NCI-H146 treated with DMSO at 0.1 percent for 48 hours (cell line): ENCODE measurements around the gene BIRC7.

ENCODE experiments used
- DNase-seq: peaks from one replicate; lab custom pipeline; 2025; ENCODE audit not compliant: unreplicated experiment; lab: John Stamatoyannopoulos, UW

The BIRC7 gene

GRCh38 chr20:63224412-63225081 lies 11.2 kb upstream of the BIRC7 start:
- peak; percentile 33 for DNase-seq

GRCh38 chr20:63225082-63225454 lies 10.6 kb upstream of the BIRC7 start:
- no peak for DNase-seq

- DNase-seq = no peak
These were observed 9.4 kb upstream of the BIRC7 start for GRCh38 chr20:63226042-63226943.

DNA sequence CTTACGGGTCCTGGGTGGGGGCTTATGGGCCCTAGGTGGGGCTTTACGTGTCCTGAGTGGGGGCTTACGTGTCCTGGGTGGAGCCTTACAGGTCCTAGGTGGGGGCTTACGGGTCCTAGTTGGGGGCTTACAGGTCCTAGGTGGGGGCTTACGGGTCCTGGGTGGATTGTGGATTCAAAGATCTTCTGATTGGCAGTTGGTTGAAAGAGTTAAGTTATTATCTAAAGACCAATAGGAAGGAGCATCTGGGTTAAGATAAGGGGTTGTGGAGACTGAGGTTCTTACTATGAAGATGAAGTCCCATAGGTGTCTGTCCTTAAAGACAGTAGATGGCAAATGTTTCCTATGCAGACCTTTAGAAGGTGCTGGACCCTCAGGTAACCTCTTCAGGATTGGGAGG lies 8.4 kb upstream of the BIRC7 start:
- no peak for DNase-seq

- DNase-seq = no peak
These were observed 6.9 kb upstream of the BIRC7 start for GRCh38 chr20:63228806-63229205.

GRCh38 chr20:63230800-63231268 lies 4.9 kb upstream of the BIRC7 start:
- peak; percentile 36 for DNase-seq

DNA sequence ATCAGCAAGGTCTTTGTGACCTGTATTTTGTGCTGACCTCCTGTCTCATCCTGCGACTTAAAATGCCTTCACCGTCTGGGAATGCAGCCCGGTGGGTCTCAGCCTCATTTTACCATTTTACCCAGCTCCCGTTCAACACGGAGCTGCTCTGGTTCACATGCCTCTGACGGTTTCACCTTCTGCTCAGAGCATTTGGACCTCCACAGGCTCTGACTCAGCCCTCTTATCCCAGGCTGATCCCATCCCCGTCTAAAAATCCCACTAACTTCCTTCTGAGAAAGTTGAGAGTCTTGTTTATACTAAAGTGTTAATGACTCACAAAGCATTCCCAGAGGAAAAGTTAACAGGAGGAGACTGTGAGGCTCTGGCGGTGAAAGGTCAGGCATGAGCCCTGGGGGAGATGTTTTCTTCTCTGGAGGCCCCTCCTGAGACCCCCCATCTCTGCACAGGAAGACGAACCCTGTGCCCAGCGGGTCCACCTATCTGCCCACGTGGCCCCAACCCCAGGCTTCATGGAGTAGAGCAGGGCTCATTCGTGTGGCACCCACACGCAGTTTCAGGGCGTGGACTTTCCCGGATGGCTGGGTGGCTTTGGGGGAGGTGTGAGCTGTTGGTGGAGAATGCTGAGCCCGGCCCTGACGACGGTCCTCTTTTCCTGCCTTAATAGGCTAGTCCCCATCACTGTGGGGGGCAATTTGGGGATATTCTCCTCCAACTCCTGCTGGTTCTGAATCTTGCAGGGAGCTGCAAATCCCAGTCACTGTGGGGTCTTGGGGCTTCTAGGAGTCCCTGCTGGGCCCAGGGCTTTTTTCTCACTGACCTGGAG lies 3.3 kb upstream of the BIRC7 start:
- no peak for DNase-seq

DNA sequence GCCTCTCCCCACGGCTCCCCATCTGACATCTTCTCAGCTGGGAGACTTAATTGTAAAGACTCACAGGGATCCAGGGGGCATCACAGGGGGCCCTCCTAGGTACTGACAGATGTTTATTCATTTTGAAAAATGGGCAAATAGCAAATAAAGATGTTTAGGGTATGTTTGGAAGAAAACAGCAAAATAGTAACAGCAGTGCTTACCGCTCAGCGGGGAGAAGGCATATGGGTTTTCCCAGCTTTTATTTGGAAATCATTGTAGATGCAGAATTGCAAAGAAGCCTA lies 2.7 kb upstream of the BIRC7 start:
- DNase-seq = no peak

DNA sequence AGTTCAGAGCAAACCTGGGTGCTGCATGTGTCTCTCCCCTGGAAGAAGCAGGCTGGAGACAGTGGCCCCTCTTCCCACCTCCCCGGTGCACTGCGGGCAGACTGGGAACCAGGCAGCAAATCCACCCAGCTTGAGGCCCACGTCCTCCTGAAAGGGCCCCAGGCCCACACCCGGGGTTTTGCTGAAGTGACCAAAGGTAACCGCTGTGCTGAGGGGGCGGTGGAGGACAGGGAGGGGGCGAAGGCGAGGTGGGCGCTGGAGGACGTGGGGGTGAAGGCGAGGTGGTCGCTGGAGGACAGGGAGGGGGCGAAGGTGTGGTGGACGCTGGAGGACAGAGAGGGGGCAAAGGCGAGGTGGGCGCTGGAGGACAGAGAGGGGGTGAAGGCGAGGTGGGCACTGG lies 1.8 kb upstream of the BIRC7 start:
- no peak for DNase-seq

DNA sequence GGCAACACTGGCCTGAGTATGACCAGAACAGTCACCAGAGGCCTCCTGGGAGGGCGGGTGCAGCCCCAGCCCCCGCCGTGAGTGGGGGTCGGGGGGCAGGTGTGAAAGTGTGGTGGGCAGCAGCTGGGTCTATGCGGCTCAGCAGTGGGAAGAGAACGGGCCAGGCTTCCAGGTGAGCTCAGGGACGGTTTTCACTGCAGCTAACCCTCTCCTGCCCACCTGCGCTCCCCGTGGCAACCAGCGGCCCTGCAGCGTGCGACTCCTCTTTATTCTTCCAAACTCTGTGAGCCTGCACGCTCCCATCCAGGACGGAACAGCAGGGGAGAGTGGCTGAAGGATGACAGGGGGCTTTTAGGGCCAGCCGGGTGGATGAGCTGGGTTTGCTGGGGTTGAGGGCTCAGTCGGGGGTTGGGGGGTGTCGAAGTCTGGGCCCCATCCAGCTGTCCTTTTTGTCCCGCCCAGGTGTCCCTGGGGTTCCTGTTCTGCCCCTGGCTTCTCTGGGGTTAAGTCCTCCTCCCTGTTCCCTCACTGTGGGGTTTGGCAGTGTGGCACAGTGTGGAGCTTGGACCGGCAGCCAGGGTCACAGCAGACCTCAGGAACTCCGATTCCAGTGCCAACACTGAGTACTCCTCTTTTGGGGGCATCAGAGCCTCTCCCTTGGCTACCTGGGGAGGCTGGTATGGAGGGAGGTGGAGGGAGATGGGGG lies 859 bp upstream of the BIRC7 start:
- DNase-seq = peak; percentile 19

- DNase-seq = no peak
These were observed 572 bp downstream of the BIRC7 start for GRCh38 chr20:63236116-63236837.

GRCh38 chr20:63238031-63238430 lies 2.3 kb downstream of the BIRC7 start:
- no peak for DNase-seq

DNA sequence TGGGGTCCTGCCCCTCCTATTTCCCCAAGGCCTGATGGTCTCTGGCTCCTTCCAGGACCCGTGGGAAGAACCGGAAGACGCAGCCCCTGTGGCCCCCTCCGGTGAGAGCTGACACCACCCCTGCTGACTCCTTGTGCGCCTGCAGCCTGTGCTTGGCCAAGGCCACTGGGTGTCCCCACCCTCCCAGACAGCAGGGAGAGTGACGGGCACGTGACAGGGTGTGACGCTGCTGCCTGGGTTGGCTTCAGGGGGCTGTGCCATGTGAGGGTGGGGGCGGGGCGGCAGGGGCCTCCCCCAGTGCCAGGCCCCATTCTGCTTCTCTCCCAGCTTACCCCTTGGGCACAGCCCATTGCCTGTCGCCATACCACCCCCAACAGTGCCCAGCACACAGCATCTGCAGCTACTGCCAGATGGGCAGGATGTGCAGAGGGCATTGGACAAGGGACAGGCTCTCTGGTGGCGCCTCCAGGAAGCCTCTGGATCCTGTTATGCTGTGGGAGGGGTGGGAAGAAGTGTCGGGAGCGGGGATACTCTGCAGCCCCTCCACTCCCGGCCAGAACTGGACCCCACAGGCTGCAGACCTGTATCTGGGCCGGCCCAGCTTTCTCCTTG lies 2.9 kb downstream of the BIRC7 start:
- no peak for DNase-seq

GRCh38 chr20:63239431-63239830 lies 3.7 kb downstream of the BIRC7 start:
- DNase-seq = no peak

DNA sequence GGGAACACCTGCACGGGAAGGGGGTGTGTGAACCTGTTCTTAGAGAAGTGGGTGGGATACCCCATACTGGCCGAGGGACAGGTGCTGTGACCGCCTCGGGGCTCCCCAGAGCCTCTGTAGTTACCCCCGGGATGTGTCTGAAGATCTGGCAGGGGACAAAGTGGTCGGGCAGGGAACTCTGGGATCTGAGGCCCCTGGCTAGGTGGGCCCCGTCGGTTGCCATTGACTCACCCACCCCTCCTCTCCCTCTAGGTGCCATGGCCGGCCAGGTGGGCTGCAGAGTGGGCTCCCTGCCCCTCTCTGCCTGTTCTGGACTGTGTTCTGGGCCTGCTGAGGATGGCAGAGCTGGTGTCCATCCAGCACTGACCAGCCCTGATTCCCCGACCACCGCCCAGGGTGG lies 4.3 kb downstream of the BIRC7 start:
- no peak for DNase-seq

DNA sequence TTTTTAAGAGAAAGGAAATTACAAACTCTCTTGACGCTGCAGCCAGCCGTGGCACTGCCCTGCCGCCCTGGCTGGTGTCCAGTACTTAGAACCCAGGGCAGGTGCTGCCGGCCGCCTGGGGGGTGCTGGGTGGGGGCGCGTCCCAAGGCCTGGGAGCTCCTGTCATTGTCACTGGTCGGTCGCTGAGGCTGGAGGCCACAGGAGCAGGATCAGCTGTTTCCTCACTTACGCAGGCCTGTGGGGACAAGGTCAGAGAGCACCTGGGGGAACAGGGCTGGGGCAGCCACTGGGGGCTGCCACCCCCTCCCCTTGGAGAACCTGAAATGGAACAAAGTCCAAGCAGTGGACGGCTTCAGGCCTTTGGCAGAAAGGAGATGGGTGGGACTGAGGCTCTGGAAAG lies 5.6 kb downstream of the BIRC7 start:
- DNase-seq = no peak

DNA sequence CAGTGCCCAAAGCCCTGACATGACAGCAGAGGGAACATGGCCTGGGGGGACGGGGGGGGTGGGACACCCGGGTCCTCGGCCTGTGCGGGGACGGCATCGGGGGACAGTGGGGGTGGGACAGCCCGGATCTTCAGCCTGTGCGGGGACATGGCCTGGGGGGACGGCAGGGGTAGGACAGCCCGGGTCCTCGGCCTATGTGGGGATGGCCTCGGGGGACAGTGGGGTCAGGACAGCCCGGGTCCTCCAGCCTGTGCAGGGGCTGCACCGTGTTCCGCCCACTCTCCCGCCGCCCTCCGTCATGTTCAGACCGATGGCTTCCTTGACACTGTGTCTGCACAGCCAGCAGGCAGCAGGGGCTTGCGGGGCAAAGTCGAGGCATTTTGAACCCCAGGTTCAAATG lies 7.0 kb downstream of the BIRC7 start:
- no peak for DNase-seq

DNA sequence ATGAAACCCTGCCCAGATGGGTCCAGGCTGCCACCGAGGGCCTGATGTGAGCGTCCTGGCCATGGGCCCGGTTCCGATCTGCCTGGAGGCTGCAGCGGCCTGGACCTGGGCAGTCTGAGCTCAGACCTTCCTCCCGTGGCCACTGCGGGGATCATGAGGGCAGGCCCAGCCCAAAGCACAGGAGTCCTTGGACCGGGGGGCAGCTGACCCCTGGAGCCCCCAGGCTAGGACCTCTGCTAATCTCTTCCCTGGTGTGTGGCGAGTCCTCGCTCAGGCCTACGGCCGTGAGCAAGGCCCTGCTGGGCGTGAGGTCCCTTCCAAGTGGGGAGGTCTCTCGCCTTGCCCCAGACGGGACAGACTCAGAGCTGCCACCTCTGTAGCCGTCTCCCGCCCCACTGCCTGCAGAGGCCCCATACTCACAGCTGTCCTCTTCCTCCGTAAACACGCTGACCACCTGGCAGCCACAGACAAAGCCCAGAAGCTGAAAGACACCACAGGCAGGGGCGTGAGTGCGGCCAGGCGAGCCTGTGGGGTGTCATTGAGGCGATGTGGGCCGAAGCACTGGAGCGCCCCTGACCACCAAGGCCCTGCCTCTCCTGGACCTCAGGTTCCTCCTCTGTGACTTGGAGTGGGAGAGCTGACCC lies 8.0 kb downstream of the BIRC7 start:
- DNase-seq = no peak

DNA sequence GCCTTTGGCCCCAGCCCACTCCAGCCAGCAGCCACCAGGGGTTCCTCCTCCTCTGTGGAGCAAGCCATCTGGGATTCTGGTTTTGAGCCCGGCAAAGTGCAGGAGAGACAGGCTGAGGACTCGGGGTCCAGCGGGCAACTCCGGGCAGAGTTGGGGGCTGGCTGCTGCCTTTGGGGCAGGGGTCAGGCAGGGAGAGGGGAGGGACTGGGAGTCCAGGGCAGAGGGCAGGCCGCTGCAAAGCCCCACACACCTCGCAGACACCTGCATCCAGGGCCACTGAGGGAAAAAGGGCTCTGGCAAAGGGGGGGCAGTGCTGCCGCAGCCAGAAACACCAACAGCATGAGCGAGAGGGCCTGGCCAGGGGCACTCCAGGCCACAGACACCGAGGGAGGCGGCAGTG lies 8.8 kb downstream of the BIRC7 start:
- DNase-seq = no peak
